Measurements from ENCODE around the gene SLC25A18. TPM values are rescaled to one million over a fixed set of nuclear protein-coding genes. Genes with fewer than 3 reads are reported as not detected.

The SLC25A18 gene
- total and polyA plus RNA-seq, 10 of the 15 experiments (the other 5 are each of a cell fraction or from before 2014, with no cell fraction given), result 0.03 to 0.09 TPM; not detected in 8

DNA sequence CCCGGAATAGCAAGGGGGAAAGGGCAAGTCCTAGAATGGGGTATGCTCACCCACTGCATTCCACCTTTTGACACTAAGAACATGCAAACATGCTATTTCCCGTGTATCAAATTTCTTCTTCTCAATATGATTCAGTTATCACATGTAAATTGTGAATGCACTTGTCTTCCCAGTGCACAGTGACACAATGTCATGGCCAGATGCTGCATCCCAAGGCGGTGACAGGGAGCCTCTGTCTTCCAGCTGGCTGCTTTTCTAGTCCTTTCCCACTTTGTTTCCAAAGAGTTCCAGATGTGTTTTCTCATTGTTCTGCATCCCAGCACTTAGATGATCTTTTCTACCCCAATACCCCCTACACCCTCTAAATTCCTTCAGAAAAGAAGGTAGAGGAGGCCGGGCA, 12.4 kb downstream of the SLC25A18 start (continued):
- TF ChIP-seq RFX5 (IDR thresholded peaks at IDR 0.05; ENCODE audit: low read depth, low read length), result no peak

- Histone ChIP-seq H3K27me3 (replicated peaks in 1 of 2; ENCODE audit: control insufficient read depth in 2 of 2, insufficient read depth in 2 of 2, low read length in 1 of 2) (no peaks in the 10 kb centered on the region; a peak in 2 of 4 replicates), H3K4me1 (ENCODE audit: control insufficient read depth, insufficient read depth, low read length) (no peaks in the 10 kb centered on the region), H2AFZ (ENCODE audit: control insufficient read depth, low read depth, low read length) (no peak overlapping the region), H3K79me2 (ENCODE audit: control insufficient read depth, insufficient read depth, low read length) (no peaks in the 10 kb centered on the region), H3K4me2 (ENCODE audit: control insufficient read depth, insufficient read depth) (no peak overlapping the region), H3K36me3 (ENCODE audit: control insufficient read depth in 2 of 2, insufficient read depth in 2 of 2, low read length in 1 of 2) (no peaks in the 10 kb centered on the region), H3K9ac (ENCODE audit: control insufficient read depth, insufficient read depth, low read length) (no peak overlapping the region), H3K4me3 (no peak overlapping the region), H3K27ac (ENCODE audit: control insufficient read depth, insufficient read depth) (no peak overlapping the region), H4K20me1 (ENCODE audit: control insufficient read depth, insufficient read depth) (no peaks in the 10 kb centered on the region), H3K9me3 (replicated peaks; ENCODE audit: control insufficient read depth, insufficient read depth, low read length) (no peaks in the 10 kb centered on the region)
- ChIA-PET RAD21 (ENCODE audit: unreplicated experiment) (no interaction called here), CTCF (no interaction called here), POLR2A (no interaction called here), SMC1A (ENCODE audit: uncharacterized antibody, unreplicated experiment) (no interaction called here)
- no TSS peak for BruUV-seq (replicated peaks)
- DNase-seq (ENCODE audit: low read depth, low spot score) (no peak), ATAC-seq (peak; percentile 62), FAIRE-seq (no peak)
- in situ Hi-C loops (cut with MboI), result no loop called here
- WGBS (ENCODE audit: insufficient coverage, insufficient replicate concordance, low lambda C conversion rate, missing lambda C conversion rate), result 18% methylated on average over 6 of the region's 6 CpGs
- TF ChIP-seq KLF5 (IDR thresholded peaks at IDR 0.05; ENCODE audit: partially characterized antibody), result no peak
- no peak for TF ChIP-seq PAX8 (IDR thresholded peaks at IDR 0.05)
- no peak for TF ChIP-seq MEF2B (IDR thresholded peaks at IDR 0.05; ENCODE audit: partially characterized antibody, poor library complexity, severe bottlenecking)
- TF ChIP-seq HDGF (IDR thresholded peaks at IDR 0.05), result no peak
- TF ChIP-seq MXI1 (IDR thresholded peaks at IDR 0.05; ENCODE audit: low read depth, low read length), result no peak
- no peak for TF ChIP-seq SREBF1 (IDR thresholded peaks at IDR 0.05; ENCODE audit: low read length)
- TF ChIP-seq NBN (IDR thresholded peaks at IDR 0.05), result no peak
- no peak for TF ChIP-seq ZNF384 (IDR thresholded peaks at IDR 0.05; ENCODE audit: borderline replicate concordance, low read depth, low read length)
- TF ChIP-seq ATF7 (IDR thresholded peaks at IDR 0.05; ENCODE audit: low read depth), result no peak
- intact Hi-C loops (cut with micrococcal nuclease; ENCODE audit: unreplicated experiment), result no loop called here
Observed at GRCh38 chr22:17576470-17576869, 13.2 kb downstream of the SLC25A18 start.
